Measurements from ENCODE around the gene LPP. TPM values are rescaled to one million over a fixed set of nuclear protein-coding genes. Genes with fewer than 3 reads are reported as not detected.

LPP gene
- total and polyA plus RNA-seq, 2 of the 13 experiments (the other 11 are each of a cell fraction or from before 2014, with no cell fraction given): 19.2 to 29.9 TPM

- no peak overlapping the region for H3K4me3 ChIP-seq (replicated peaks in 1 of 3; ENCODE audit: insufficient read depth in 1 of 3, low read depth in 2 of 3, low read length in 3 of 3)
- TF ChIP-seq ARNT2 (CRISPR knock-in tag; IDR thresholded peaks at IDR 0.05; ENCODE audit: low read depth) (no peak), HBP1 (CRISPR knock-in tag; IDR thresholded peaks at IDR 0.05; ENCODE audit: low read depth) (no peak), CENPX (CRISPR knock-in tag; IDR thresholded peaks at IDR 0.05) (no peak), CERS6 (CRISPR knock-in tag; IDR thresholded peaks at IDR 0.05) (no peak), DNMT1 (CRISPR knock-in tag; IDR thresholded peaks at IDR 0.05) (no peak), NFRKB (IDR thresholded peaks at IDR 0.05) (no peak), ZNF784 (CRISPR knock-in tag; IDR thresholded peaks at IDR 0.05; ENCODE audit: borderline replicate concordance) (no peak), TAF1 (CRISPR knock-in tag; IDR thresholded peaks at IDR 0.05) (no peak), FOXC1 (CRISPR knock-in tag; IDR thresholded peaks at IDR 0.05; ENCODE audit: borderline replicate concordance) (no peak), ZNF598 (CRISPR knock-in tag; IDR thresholded peaks at IDR 0.05; ENCODE audit: borderline replicate concordance) (no peak), ZNF264 (CRISPR knock-in tag; IDR thresholded peaks at IDR 0.05) (no peak)
- no peak for FAIRE-seq
- BruUV-seq (replicated peaks): no TSS peak
- H3K4me1 ChIP-seq (ENCODE audit: insufficient read depth, low read length): peaks cover 13% of the 10 kb centered on the region
- CTCF ChIA-PET (ENCODE audit: low intra/inter-chr PET ratio, low total read pairs): no interaction called here
- DNase-seq (ENCODE audit: low spot score): no peak
- no peaks in the 10 kb centered on the region for H4K20me1 ChIP-seq (ENCODE audit: insufficient read depth, low read length)
- POLR2A ChIA-PET: no interaction called here
- H3K27ac ChIP-seq (ENCODE audit: extremely low read length, insufficient read depth, low read length): no peak overlapping the region
- H3K27me3 ChIP-seq (ENCODE audit: control insufficient read depth in 1 of 2, insufficient read depth in 2 of 2, low read length in 2 of 2): no peaks in the 10 kb centered on the region
- H3K4me2 ChIP-seq (ENCODE audit: low read depth, low read length): no peak overlapping the region
- ATAC-seq: no peak
- in situ Hi-C loops (cut with HindIII; ENCODE audit: extremely low pct_ligation_motif_present, low pct_unique_long_range_greater_than_20kb): no loop called here
- peaks cover 3% of the 10 kb centered on the region for H3K79me2 ChIP-seq (ENCODE audit: insufficient read depth, low read length)
- no peaks in the 10 kb centered on the region; a peak in 1 of 5 replicates for H3K36me3 ChIP-seq (replicated peaks in 1 of 2; ENCODE audit: control insufficient read depth in 1 of 2, insufficient read depth in 2 of 2, low read length in 2 of 2)
- H2AFZ ChIP-seq (ENCODE audit: low read length): no peak overlapping the region
- WGBS (ENCODE audit: low lambda C conversion rate): 98% methylated on average over 2 of the region's 2 CpGs
- intact Hi-C loops (cut with micrococcal nuclease; ENCODE audit: unreplicated experiment): no loop called here
- H3K9ac ChIP-seq (ENCODE audit: insufficient read depth, low read depth, low read length): no peak overlapping the region
- no peaks in the 10 kb centered on the region for H3K9me3 ChIP-seq (ENCODE audit: low read length)
These were observed 408.2 kb downstream of the LPP start for GRCh38 chr3:188562144-188562543.
